Large intestine (tissue), 12 donors: ENCODE results near the gene OR52M1. TPM values are rescaled to one million over a fixed set of nuclear protein-coding genes. Genes with fewer than 3 reads are reported as not detected.

Source experiments
- DNase-seq, 2 donors: peaks; one replicate each; pipeline versions ENCODE4 v3.0.0 to v3.0.0-alpha.2; 2013
- H3K27ac ChIP-seq: one replicate; pipeline ENCODE4 v1.5.1; 2013; ENCODE audit warnings: low read length
- H3K27me3 ChIP-seq: 2 replicates; pipeline ENCODE4 v1.6.1; 2013; ENCODE audit warnings: low read length; ENCODE audit not compliant: control insufficient read depth, insufficient read depth
- H3K36me3 ChIP-seq: 2 replicates; pipeline ENCODE4 v1.6.1; 2013; ENCODE audit warnings: low read length; ENCODE audit not compliant: control insufficient read depth, insufficient read depth
- H3K4me1 ChIP-seq: one replicate; pipeline ENCODE4 v1.6.1; 2013; ENCODE audit warnings: low read length; ENCODE audit not compliant: control insufficient read depth, insufficient read depth
- H3K4me3 ChIP-seq: one replicate; pipeline ENCODE4 v1.5.1; 2013; ENCODE audit warnings: low read length
- H3K9me3 ChIP-seq: one replicate; pipeline ENCODE4 v1.6.1; 2013; ENCODE audit warnings: mild to moderate bottlenecking, low read depth, low read length, moderate library complexity; ENCODE audit not compliant: control insufficient read depth
- WGBS: methylation state at CpG from one replicate; pipeline ENCODE4 v1.1.5; 2013; ENCODE audit warnings: low lambda C conversion rate; ENCODE audit not compliant: insufficient coverage; 5-methylcytosine and 5-hydroxymethylcytosine counted together
- long read RNA-seq, 11 donors: transcript quantifications; one replicate each; lab custom pipeline, GENCODE V29; 2026
- polyA plus RNA-seq: library from polyadenylated mRNA; unstranded; fragments of 120-200 nt; gene quantifications from one replicate; pipeline ENCODE4 v1.2.1, GENCODE V29; 2013

The OR52M1 gene
- polyA plus RNA-seq, result not detected
- long read RNA-seq, donor 1, result 0 reads
- long read RNA-seq, donor 2, result 0 reads
- long read RNA-seq, donor 3, result 0 reads
- long read RNA-seq, donor 4, result 0 reads
- long read RNA-seq, donor 5, result 0 reads
- long read RNA-seq, donor 6, result 0 reads
- long read RNA-seq, donor 7, result 0 reads
- long read RNA-seq, donor 8, result 0 reads
- long read RNA-seq, donor 9, result 0 reads
- long read RNA-seq, donor 10, result 0 reads
- long read RNA-seq, donor 11, result 0 reads

- Histone ChIP-seq H3K27me3 (no peaks in the 10 kb centered on the region), H3K9me3 (no peaks in the 10 kb centered on the region), H3K27ac (no peak within 1 kb of the TSS), H3K4me3 (no peak within 1 kb of the TSS), H3K36me3 (no peaks in the 10 kb centered on the region), H3K4me1 (peaks cover 10% of the 10 kb centered on the region)
- no peak for DNase-seq
- WGBS, result 100% methylated on average over 1 of the region's 5 CpGs
Observed at GRCh38 chr11:4544891-4545290, at the start of gene OR52M1. OR52M1 (plus strand) TSS chr11:4545191; CDS start chr11:4545191, 0 bp downstream.

- Histone ChIP-seq H3K27me3 (peaks cover 27% of the 10 kb centered on the region), H3K36me3 (no peaks in the 10 kb centered on the region), H3K9me3 (no peaks in the 10 kb centered on the region), H3K4me1 (peaks cover 2% of the 10 kb centered on the region), H3K4me3 (no peak overlapping the region), H3K27ac (no peak overlapping the region)
- peak; percentile 4 to 43 for DNase-seq
- 25% methylated on average over 4 of the region's 7 CpGs for WGBS
Observed at GRCh38 chr11:4495487-4495886, 49.5 kb upstream of the OR52M1 start.

- peaks cover 2% of the 10 kb centered on the region for H3K4me1 ChIP-seq
- no peaks in the 10 kb centered on the region for H3K36me3 ChIP-seq
- no peak overlapping the region for H3K4me3 ChIP-seq
- peak in 1 of 2 donors; percentile 6 for DNase-seq
- peaks cover 27% of the 10 kb centered on the region for H3K27me3 ChIP-seq
- WGBS, result 0% methylated on average over 1 of the region's 6 CpGs
- no peaks in the 10 kb centered on the region for H3K9me3 ChIP-seq
- no peak overlapping the region for H3K27ac ChIP-seq
Observed at GRCh38 chr11:4495986-4496385, 49.0 kb upstream of the OR52M1 start.

GRCh38 chr11:4496557-4497248, 48.3 kb upstream of the OR52M1 start:
- H3K36me3 ChIP-seq, result no peaks in the 10 kb centered on the region
- H3K27me3 ChIP-seq, result peaks cover 27% of the 10 kb centered on the region
- peaks cover 2% of the 10 kb centered on the region for H3K4me1 ChIP-seq
- DNase-seq, result no peak
- WGBS, result no CpG with 5 or more reads among the region's 15 CpGs
- no peak overlapping the region for H3K4me3 ChIP-seq
- H3K9me3 ChIP-seq, result no peaks in the 10 kb centered on the region
- H3K27ac ChIP-seq, result no peak overlapping the region

GRCh38 chr11:4508886-4509285, 36.1 kb upstream of the OR52M1 start:
- no peak for DNase-seq
- Histone ChIP-seq H3K9me3 (no peaks in the 10 kb centered on the region), H3K4me3 (no peak overlapping the region)

GRCh38 chr11:4511282-4512245, 33.4 kb upstream of the OR52M1 start:
- no peak for DNase-seq
- Histone ChIP-seq H3K36me3 (no peaks in the 10 kb centered on the region), H3K9me3 (no peaks in the 10 kb centered on the region), H3K4me3 (no peak overlapping the region), H3K27me3 (no peaks in the 10 kb centered on the region), H3K4me1 (no peaks in the 10 kb centered on the region), H3K27ac (no peak overlapping the region)
- WGBS, result no CpG with 5 or more reads among the region's 5 CpGs

More at GRCh38 chr11:4508886-4509285, 36.1 kb upstream of the OR52M1 start:
- 80% methylated on average over 1 of the region's 2 CpGs for WGBS
- Histone ChIP-seq H3K27me3 (peaks cover 3% of the 10 kb centered on the region), H3K36me3 (no peaks in the 10 kb centered on the region), H3K4me1 (no peaks in the 10 kb centered on the region), H3K27ac (no peak overlapping the region)

GRCh38 chr11:4514196-4514595, 30.8 kb upstream of the OR52M1 start:
- Histone ChIP-seq H3K36me3 (no peaks in the 10 kb centered on the region), H3K4me3 (no peak overlapping the region), H3K9me3 (no peaks in the 10 kb centered on the region), H3K27ac (no peak overlapping the region), H3K27me3 (no peaks in the 10 kb centered on the region), H3K4me1 (no peaks in the 10 kb centered on the region)
- no CpG with 5 or more reads among the region's 1 CpG for WGBS
- no peak for DNase-seq

- H3K4me1 ChIP-seq, result no peaks in the 10 kb centered on the region
- DNase-seq, result no peak
- H3K27me3 ChIP-seq, result no peaks in the 10 kb centered on the region
- WGBS, result 100% methylated on average over 1 of the region's 2 CpGs
- H3K36me3 ChIP-seq, result no peaks in the 10 kb centered on the region
- H3K9me3 ChIP-seq, result no peaks in the 10 kb centered on the region
- H3K27ac ChIP-seq, result no peak overlapping the region
- H3K4me3 ChIP-seq, result no peak overlapping the region
Observed at GRCh38 chr11:4522339-4522738, 22.7 kb upstream of the OR52M1 start.

- Histone ChIP-seq H3K4me1 (no peaks in the 10 kb centered on the region), H3K4me3 (no peak overlapping the region), H3K9me3 (no peaks in the 10 kb centered on the region), H3K36me3 (no peaks in the 10 kb centered on the region), H3K27me3 (no peaks in the 10 kb centered on the region), H3K27ac (no peak overlapping the region)
- no CpG with 5 or more reads among the region's 6 CpGs for WGBS
- no peak for DNase-seq
Observed at GRCh38 chr11:4522752-4523151, 22.2 kb upstream of the OR52M1 start.

GRCh38 chr11:4523666-4524065, 21.3 kb upstream of the OR52M1 start:
- Histone ChIP-seq H3K4me3 (no peak overlapping the region), H3K9me3 (no peaks in the 10 kb centered on the region), H3K27me3 (no peaks in the 10 kb centered on the region), H3K4me1 (no peaks in the 10 kb centered on the region), H3K36me3 (no peaks in the 10 kb centered on the region), H3K27ac (no peak overlapping the region)
- whole genome bisulfite sequencing, result no CpG with 5 or more reads among the region's 1 CpG
- no peak for DNase-seq
